Retinal pigment epithelial cell (primary cell): ENCODE results near the gene SUPT4H1.

Source experiments
- DNase-seq: peaks from one replicate; pipeline ENCODE4 v3.0.0-alpha.2; 2010; ENCODE audit warnings: low read depth
- H3K4me3 ChIP-seq: 2 replicates; pipeline ENCODE4 v1.5.1; 2011; ENCODE audit warnings: mild to moderate bottlenecking, low read length, control low read depth, moderate library complexity
- CTCF ChIP-seq: conservative IDR thresholded peaks from 2 replicates; pipeline ENCODE4 v1.5.1; 2011; ENCODE audit warnings: low read depth, low read length, control low read depth, inconsistent platforms

The SUPT4H1 gene

DNA sequence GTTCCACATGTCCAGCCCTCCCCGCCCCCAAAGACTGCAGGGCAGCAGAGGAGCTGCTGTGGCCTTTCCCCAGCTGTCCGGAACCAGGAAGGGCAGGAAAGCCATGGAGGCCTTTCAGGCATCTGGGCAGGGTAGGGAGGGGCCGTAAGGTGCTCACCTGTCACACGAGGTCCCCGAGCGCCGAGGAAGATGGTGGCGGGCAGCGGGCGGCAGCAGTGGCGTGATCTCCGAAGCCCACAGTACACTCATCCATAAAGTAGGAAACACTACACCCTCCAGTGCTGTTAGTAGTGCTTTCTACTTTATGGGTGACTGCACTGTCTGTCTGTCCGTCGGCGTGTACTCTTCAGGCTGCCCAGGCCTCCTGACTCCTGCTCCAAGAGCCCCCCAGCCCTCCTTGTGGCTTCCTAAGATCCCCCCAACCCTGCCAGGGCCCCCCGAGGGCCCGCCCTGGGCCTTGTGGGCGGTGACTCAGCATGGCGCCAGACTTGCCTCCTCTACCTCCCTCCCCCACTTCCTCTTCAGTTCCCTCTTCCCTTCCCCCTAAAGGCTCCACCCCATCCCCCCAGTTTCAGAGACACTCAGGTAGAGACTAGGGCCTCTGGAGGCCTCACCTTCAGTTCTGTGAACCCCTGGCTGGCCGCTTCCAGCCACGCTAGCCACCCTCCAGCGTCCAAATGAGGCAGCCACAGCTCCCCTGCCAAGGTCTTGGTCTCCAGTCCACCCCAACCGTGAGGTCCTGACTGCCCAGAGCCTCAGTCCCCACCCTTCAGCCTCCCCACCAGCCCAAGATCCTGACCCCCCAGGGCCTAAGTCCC is 20.8 kb downstream of the SUPT4H1 start:
- no peak for DNase-seq
- H3K4me3 ChIP-seq: no peak overlapping the region
- TF ChIP-seq CTCF: no peak

GRCh38 chr17:58330538-58330996 is 21.4 kb downstream of the SUPT4H1 start:
- TF ChIP-seq CTCF: no peak
- DNase-seq: no peak
- H3K4me3 ChIP-seq: no peak overlapping the region

DNA sequence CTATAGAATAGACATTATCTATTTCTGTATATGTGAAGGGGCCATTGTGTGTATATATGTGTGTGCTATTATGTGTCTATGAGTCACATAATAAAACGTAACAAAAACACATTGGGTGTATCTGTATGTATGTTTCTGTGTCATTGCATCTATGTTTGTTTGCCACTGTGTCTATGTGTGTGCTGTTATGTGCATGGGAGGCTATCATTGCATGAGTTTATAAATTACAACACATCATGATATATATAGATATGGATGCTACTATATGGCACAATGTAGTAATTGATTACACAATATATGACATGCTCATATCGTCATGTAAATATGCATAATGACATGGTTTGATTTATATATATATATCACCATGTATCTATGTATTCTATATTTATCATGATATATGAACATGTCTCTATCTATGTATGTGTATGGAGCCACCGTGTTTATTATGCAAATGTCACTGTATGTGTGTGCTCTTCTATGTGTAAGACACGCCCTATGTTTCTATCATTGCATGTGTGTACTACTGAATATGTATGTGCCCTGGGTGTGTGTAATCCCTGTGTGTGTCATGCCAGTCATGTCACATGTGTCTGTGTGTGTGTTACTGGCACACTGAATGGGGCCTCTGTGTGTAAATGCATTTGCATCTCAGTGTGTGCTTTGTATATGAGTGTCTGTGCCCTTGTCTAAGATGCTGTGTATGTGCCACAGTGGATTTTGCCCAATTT is 22.0 kb downstream of the SUPT4H1 start:
- DNase-seq: no peak
- no peak for TF ChIP-seq CTCF
- no peak overlapping the region for H3K4me3 ChIP-seq

DNA sequence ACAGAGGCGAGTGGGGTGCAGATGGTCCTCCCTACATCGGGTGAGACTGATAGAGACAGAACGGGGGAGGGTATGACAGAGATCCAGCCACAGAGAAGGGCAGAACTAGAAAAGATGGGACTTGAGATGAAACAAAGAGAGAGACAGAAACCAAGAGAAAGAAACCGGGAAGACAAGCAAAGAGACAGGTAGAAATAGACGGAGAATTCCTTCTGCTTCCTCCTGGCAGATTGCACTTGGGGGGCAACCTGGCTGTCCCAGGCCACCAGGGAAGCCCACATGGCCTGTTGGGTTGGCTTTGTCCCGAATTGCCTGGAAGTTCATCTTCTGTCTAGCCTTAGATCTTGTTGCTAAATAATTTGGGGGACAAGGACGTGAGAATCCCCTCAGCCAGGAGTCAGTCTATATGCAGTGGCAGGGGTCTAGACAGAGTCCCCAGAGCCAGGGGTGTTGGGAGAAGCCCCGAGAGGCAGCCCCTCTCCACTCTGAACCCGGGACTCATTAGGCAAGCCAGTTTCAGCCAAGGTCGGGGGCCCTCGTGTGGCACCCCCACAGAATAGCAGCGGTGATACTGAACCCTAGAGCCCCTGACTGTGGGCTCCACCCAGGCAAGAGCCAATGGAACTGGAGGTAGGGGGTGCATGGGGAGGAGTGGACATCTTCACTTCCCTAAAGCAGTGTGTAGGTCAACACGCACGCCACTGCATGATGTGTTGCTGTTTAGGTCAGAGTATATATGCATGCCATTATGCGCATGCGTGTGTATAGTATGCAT is 22.8 kb downstream of the SUPT4H1 start:
- TF ChIP-seq CTCF: peak; percentile 46
- H3K4me3 ChIP-seq: no peak overlapping the region
- DNase-seq: no peak

DNA sequence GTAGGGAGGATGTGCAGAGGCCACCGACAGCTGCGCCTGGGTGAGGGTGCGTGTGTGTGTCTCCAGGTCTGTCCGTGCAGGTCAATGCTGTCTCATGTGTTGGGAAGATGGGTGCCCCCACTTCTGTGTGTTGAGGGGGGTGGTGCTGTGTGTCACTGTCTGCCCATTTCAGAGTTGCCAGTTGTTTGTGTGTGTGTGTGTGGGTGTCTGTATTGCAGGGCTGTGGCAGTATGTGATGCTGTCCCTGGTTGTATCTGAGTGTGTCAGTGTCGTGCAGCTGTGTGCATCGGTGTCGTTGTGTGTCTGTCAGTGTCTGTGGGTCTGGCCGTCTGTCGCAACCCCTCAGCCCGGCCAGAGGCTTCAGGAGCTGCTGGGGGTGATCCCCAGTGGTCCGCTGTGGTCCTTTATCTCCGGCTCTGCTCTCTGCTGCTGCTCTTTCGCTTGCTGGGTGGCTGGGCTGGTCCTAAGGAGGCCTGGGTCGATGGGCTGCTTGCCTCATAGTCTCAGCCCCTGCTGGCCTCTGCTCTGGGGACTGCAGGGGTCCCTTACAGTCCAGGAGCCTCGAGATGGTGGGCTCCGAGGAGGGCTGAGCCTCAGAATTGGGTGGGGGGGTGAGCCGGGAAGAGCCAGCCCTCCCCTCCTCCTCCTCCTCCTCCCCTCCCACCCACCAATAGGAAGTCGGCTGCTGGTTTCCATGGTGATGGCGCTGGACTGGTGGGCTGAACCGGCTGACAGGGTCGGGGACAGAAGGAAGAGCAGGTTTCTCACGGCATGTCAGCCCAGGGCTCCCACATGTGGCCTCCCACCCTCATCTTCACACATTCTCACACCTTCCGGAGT is 23.6 kb downstream of the SUPT4H1 start, which contains the start of gene TSPOAP1:
Gene TSPOAP1 (minus strand): TSS at position 601 of the 840 bp plus-strand sequence. CDS start 875 bp downstream, outside the sequence.
- TF ChIP-seq CTCF: no peak
- H3K4me3 ChIP-seq: no peak within 1 kb of the TSS
- DNase-seq: no peak

DNA sequence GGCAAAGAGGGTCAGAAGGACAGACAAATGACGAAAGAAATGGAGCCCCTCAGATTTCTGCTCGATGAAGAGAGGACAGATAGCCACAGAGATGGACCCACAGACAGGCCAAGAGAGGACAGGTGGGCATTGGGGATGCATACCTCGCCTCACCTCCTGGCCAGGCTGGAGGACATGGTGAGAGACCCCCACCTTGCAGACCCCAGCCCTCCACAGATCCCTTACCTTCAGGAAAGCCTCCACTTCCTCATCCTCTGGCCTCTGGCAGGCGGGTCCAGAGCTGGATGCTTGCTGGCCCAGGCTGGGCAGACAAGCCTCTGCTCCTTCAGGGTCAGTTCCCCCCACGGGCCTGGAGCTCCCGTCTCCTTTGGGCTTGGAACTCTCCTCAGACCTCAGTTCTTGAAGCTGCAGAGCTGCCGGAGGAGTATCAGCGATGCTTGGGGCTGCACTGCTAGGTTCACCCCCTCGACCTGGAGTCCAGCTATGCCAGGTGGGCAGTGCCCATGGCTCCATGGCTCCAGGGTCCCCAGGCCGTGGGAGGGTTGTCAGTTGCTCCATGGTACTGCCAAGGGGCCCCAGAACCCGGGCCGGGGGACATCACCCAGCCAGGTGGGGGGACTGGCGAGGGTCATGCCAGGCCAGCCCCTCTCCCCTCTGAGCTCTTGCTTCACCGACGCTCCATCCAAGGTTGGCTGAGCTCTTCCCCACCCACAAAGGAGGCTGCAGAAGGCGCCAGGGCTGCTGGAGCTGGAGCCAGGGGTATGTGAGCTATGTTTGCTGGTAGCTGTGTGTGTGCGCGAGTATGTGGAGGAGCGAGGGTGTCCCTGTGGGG is 24.4 kb downstream of the SUPT4H1 start:
- DNase-seq: no peak
- no peak overlapping the region for H3K4me3 ChIP-seq
- no peak for TF ChIP-seq CTCF
